Fibroblast of skin of abdomen (primary cell): ENCODE data around the gene ATXN1.
"Not testable (repeated sequence)": the region's sequence is repeated elsewhere in the genome, so short reads cannot be mapped to it uniquely, and the experiment has no call there.

ENCODE experiments used
- DNase-seq: peaks from one replicate; pipeline ENCODE4 v3.0.0-alpha.2; 2013

ATXN1 gene

DNA sequence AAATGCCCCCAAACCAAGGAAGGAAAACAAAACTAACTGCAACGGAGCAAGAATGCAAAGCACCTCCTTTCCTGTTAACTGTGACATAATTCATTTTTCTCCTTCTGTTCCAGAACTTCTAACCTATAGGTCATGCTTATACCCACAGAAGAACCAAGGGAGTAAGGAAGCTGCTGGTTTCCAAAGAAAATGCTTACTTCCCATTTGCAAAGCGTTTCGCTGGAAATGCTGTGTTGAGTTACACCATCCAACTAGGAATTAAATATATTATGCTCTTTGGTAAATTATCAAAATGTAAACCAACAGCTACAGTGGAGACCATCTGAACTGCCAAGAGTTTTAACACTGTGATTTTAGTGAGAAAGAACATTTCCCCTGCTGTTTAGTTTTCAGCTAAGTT is 42.9 kb downstream of the ATXN1 start:
- no peak for DNase-seq

DNA sequence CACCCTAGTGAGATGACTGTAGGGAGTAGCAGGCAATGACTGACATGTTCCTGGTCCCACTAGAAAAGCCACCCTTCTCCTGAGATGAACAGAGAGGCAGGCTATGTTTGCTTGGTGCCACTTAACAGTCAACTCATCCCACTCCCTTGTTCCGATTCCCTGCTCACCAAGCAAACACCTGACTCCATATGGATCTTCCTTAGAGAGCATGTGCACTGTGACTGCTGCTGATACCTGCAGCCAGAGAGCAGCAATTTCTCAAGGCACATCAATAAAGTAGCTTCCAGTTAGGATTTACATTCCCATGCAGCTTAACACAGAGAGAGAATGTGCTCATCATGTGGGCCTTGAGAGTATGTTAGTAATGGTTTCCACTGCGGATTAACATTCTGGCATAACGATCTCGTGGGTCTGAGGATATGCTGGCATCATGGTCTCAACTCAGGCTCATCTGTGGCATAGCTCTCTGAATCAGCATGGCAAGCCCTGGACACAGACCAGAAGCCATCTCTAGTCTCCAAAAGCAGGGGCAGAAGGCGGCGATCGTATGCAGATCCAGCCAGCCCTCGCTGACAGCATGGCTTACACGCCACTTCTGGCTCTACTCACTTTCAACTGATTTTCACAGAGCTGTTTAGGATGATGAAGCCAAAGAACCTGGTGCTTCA is 43.9 kb downstream of the ATXN1 start:
- DNase-seq: no peak

DNA sequence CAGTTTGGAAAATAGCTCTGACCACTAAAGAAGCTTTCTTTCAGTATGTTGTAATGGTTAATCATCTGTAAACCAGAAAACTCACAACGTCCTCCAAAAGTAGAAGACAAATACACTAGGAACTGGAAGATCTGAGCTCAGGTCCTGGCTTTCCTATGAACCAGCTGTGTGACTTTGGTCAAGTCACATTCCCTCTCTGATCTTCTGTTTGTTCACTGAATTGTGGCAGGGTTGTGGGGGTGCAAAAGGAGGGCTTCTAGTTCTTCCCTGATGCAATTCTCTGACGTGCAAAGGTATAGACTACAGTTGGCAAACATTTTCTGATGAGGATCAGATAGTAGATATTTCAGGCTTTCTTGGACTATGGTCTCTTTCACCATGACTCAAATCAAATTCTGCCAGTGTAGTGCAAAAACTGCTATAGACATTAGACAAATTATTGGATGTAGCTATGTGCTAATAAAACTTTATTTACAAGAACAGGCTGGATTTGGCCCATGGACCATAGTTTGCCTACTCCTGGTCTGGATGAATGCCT is 44.9 kb downstream of the ATXN1 start:
- DNase-seq: no peak

DNA sequence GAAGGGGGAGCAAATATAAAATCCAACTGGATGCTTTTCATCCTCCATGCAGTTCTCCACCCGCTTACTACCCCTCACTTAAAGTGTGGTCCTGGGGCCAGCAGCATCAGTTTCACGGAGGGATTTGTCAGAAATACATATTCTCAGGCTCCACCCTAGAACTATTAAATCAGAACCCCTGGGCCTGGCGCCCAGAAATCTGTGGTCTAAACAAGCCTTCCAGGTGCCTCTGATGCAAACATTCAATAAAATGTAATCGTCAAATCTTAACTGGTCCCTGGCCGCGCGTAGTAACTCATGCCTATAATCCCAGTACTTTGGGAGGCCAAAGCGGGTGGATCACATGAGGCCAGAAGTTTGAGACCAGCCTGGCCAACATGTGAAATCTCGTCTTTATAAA is 47.7 kb downstream of the ATXN1 start:
- DNase-seq: no peak

DNA sequence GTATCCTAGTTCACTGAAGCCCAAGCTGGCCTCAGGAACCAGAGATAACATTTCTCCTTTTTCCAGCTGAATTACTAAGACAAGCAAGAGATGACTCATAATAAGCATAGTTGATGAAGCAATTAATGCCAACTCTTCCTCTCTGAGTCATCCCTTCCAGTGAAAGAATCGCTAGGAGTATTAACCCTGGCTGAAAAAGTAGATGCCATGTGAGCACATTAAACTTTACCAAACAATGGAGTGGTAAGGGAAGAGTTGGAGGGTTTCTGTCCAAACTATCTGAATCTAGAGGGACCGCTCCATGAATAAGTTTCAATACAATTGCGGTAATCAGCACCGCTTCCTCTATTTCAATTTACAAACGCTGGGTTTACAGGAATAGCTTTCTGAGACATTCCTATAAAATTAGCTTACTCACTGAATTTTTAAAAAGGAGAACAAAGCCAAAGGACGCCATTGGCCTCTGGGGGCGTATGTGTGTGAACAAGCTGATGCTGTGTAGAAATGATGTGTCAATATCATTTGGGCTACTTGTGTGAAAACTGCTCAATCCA is 48.3 kb downstream of the ATXN1 start:
- peak; percentile 92 for DNase-seq

DNA sequence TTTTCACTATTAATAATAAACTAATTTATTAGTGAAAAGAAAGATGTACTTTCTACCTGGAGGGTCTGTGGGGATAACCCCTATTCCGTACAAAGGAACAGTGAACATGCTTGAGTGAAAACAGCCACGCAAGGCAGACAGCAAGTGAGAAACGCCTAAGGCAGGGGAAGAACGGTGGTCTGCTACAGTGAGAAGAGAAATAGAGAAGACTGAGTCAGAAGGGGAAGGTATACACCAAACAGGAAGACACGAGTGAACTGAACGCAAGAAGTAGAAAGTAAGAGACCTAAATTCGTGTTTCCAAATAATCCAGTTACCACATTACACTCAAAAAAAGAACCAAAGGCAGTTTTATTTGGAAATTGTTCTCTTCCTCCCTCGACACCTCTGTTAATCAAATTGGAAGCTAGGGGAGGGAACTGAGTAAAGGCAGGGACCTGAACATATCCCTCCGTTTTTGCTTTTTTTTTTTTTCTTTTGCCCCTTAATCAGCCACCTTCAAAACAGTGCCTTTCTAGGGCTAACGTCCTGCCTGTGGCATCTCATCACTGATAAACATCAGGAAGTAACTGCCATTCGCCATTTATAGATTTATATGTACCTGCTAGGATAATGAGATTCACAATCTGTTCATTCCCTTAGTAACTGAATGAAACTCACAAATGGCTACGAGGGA is 48.9 kb downstream of the ATXN1 start:
- no peak for DNase-seq

DNA sequence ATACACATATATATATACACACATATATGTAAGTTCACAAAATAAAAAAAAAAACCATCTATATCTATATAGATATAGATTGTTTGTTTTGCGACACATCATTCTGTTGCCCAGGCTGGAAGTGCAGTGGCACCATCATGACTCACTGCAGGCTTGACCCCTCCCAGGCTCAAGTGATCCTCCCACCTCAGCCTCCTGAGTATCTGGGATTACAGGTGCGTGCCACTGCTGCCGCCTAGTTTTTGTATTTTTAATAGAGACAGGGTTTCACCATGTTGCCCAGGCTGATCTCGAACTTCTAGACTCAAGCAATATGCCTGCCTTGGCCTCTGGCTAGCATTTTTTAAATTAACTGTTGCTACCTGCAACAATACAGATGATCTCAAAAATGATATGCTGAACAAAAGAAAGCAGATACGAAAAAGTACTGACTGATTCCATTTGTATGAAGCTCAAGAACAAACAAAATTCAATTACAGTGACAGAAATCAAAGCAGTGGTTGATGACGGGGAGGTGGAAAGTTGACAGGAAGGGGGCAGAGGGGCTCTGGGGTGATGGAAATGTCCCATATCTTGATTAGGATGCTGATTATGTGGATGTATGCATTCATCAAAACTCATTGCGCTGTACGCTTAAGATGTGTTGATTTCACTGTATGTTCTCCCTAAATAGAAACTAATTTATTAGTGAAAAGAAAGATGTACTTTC is 49.6 kb downstream of the ATXN1 start:
- DNase-seq: no peak

DNA sequence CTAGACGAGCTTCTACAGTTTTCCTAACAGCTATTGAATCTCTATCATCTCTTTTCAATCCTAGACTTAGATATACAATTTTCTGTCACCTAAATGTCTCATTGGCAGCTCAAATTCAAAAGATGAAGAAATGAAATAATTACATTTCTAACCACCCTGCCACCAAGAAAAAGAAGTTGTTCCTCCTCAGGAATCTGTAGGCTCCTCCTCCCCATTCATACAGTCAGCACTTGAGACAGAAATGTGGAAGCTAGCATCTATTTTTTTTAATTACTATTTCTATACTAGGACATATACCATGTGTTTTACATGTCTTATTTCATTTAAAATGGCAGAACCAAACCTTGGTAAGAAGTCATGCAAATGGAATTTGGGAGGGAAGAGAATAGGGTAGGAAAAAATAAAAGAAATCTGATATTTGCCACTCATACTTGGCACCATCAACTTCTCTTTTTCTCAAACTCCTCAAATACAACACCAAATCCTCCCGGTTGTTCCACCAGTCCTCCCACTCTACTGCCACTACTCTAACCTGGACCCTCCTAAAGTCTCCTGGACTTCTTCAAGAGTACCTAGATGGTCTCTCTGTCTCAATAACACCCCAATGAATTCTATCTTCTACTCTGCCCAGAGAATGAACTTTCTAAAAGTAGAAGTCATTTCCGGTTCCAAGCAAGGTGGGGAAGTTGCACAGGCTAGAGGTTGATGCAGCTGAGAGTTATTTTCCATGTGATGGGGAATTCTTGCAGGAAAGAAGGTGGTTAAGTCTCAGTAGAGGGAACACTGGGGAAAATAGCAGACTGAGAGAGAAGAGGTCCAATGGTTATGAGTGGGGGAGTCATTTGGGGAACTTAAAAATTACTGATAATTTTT is 54.1 kb downstream of the ATXN1 start:
- no peak for DNase-seq

DNA sequence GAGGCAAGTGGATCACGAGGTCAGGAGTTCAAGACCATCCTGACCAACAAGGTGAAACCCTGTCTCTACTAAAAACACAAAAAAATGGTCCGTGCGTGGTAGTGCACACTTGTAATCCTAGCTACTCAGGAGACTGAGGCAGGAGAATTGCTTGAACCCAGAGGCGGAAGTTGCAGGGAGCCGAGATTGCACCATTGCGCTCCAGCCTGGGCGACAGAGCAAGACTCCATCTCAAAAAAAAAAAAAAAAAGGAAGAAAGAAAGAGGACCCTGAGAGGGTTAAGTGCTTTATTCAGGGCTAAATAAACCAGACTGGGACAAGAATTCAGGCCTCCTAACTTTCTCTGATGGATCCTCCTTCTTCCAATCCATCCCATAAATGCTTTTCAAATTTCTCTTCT is 54.8 kb downstream of the ATXN1 start:
- not testable (repeated sequence) for DNase-seq

DNA sequence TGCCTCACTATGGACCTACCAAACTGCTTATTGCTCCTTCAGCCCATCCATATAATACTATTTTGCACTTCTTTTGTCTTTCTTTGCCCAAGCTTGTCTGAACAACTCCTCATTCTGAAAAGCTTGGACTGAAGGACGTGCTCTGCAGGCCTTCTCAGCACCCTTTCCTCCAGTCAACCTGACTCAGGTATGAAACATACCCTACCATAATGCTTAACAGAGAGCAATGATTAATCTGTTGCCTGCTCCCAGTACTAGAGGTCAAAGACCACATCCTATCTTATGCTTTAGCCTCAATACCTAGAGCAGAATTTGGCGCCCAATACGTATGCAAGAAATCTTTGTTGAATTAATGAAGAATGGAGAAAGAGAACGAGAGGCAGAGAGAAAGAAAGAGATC is 55.2 kb downstream of the ATXN1 start:
- DNase-seq: no peak

DNA sequence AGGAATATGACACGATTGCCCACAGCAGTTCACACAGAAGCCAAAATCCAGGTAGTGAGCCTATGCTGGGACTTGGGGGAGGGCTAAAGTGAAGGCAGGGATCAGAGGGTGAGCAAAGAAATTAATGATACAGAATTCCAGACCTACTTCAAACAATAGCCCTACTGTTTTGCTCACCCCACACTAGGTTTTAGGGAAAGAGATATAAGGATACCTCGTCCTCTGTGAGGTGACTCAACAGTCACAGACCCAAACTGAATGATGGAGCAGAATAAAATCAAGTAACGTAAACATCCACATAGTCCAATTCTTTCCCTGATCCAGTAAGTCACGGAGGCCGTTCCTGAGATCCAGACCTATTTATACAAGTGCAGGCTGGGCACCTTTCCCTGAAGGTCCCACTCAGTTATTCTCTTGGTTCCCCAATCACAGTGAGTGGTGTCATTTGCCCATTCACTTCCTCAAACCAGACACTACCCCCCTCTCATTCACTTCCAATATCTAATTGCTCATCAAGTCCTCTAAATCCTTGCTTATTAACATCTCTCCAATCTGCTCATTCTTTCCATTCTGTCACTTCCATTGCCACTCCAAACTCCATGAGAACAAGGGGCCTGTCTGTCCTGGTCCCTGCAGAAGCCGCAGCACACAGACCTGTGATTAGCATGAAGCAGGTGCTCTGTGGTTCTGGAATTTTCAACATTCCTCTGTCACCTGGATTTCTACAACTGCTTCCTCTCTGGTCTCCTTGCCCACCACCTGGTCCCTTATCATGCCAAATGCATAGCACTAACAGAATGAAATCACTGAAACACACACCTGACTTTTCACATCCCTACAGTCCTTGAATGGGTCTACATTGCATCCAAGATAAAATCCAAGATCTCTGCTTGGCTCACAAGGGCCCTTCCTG is 55.9 kb downstream of the ATXN1 start:
- no peak for DNase-seq

DNA sequence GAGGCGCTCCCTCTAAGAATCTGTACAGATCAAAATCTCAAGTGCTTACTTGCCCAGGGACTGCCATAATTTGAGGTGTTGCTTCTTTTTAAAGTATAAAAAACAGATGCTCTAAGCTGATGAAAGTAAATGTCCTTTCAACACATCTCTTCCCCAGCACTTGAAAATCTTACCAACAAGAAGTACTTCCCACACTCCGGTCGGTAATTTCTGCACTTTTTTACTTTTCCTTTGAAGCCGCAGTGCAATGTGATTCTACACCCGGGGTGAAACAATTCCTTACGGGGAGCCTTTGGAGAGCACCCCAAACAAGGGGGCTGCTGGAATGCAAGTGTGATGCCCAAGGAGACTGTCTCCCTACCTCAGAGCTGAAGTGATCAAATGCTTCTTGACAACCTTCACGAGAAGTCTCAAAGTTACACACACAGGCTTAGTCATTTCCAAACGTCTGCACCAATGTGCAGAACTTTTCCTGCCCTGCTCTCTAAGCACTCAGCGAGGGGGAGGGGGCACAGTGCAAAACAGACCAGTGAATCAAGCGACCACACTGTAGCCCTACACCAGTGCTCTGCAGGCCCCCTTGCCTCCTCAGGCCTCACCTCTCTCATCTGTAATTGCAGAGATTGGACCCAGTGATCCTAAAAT is 56.7 kb downstream of the ATXN1 start:
- peak; percentile 79 for DNase-seq

DNA sequence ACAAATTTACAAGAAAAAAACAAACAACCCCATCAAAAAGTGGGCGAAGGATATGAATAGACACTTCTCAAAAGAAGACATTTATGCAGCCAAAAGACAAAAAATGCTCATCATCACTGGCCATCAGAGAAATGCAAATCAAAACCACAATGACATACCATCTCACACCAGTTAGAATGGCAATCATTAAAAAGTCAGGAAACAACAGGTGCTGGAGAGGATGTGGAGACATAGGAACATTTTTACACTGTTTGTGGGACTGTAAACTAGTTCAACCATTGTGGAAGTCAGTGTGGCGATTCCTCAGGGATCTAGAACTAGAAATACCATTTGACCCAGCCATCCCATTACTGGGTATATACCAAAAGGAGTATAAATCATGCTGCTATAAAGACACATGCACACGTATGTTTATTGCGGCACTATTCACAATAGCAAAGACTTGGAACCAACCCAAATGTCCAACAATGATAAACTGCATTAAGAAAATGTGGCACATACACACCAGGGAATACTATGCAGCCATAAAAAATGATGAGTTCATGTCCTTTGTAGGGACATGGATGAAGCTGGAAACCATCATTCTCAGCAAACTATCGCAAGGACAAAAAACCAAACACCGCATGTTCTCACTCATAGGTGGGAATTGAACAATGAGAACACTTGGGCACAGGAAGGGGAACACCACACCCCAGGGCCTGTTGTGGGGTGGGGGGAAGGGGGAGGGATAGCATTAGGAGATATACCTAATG is 58.5 kb downstream of the ATXN1 start:
- not testable (repeated sequence) for DNase-seq

DNA sequence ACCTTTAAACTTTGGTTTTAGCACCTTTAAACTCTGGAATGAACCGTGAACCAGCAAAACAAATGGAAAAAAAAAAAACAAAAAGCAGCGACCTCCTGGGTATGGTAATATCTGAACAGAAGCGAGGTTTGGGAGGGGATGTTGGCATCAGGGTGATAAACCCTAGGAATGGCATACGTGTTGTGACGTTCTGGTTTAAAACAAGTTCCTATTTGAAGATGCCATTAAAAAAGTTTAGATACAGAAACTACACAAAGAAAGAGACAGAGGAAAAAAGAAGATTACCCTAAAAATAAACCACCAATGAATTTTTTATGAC is 60.4 kb downstream of the ATXN1 start:
- DNase-seq: no peak

DNA sequence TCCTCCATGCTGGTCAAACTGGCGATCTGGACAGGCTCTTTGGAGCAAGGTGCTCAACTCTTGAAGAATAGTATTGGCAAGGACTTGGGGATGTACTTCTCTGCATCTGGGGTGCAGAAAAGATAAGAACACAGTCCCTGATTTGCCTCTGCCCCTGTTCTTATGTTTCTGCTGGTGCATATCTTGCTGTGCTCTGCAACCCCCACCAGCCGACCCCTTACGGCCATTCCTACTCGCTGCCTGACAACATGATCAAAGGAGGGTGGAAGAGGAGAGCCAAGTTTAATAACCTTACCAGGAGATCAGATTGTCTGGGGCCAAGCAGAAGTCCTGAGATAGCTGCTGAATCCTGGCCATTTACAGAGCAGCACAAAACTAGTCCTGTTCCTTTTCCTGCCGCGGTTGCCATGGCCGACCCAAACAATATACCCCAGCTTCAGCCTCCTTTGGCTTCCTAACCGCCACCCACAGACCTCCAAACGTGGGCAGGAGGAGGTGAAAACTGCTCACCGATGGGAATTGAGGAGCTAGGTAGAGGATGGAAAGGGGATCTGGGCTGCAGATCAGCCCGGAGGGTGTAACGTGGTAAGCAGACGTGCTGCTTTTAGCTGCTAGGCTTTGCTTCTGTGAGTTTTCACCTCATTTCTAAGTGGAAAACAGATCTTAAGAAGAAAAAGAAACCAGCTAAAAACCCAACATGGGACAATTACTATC is 60.9 kb downstream of the ATXN1 start:
- no peak for DNase-seq

DNA sequence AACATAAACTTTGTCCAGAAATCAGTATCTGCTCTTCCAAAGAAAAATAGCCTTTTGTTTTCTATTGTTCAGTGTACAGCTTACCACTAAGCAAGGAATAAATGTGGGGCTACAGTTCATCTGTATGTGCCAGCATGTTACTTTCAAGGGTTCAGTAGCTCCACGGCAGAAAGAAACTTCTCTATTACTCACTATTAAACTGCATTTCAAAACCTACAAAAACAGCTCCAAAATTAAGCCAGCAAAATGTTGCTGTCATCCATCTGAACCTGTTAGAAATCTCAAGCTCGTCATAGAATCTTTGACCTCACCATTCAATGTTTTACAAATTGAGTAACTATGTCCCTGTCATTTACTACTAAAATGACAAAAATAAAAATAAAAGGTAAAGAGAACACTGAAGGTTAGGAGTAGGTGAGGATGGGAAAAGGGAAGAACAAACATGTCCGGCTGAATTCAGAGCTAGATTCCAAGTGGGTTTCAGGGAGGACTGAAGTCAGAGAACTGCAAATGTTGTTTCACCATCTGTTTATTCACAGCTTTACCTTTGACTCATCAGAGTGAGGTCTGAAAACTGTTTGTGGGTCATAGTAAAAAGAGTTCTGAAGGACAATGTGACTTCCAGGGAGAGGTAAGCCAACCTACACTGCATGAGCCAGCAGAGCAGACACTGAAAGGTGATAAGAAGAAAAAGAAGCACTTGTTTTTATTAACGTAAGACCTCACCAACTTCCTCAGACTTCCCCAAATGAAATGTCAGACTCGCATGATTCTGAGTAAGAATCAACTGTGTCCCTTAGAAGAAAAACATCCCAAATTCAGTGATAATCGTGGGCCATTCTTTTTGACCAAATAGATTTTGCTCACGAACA is 62.0 kb downstream of the ATXN1 start:
- no peak for DNase-seq

DNA sequence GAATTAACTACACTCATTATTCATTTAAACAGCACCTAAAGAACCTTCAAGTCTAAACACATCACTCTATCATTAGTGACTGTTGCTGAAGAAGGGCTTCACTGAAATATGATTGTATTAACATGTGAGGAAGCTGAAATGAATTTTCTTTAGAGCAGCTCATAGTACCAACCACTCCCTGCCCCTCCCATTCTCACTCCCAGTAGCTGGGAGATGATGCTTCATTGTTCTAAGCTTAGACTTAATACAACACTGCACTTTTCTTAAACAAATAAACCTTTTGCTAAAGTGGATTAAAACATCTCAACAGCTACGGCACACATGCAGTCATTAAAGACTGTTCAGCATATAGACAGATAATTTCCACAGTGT is 63.1 kb downstream of the ATXN1 start:
- DNase-seq: no peak

DNA sequence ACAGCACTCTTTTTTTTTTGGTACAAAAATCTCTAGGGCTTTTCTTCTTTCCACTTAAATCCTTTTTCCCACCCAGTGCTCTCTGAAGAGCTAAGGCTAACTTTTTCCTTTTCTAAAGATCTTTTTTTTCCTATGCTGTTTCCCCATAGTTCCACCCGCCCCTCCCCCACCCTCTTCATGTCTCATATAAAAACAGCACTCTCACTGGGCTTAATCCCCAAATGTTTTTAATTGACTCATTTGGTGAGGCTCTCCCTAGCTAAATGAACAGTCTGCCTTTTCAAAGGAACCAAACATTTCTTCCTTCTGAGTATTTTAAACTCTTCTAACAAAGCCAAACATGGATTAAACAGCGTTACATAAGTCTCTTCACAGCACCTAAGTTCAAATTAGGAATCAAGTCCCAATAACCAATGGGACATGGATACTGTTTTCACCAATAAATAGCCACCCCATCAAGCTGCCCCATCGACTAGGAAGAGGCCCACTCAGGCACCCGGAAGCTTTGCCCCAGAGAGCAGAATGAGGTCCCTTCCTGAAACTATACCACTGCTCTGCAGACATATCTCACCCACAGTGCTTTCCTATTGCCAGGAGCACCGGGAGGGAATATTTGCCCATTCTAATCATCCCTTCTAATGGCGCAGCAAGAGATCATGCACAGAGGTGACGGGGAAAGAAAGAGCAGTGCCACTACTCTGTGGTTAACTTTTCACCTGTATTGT is 63.7 kb downstream of the ATXN1 start:
- DNase-seq: peak; percentile 71
